G401.6 (cell line): ENCODE data around the gene MSRB3.
"Not testable (repeated sequence)": the region's sequence is repeated elsewhere in the genome, so short reads cannot be mapped to it uniquely, and the experiment has no call there.

Source experiments
- FAIRE-seq: peaks from 2 replicates; lab custom pipeline; 2012; peaks lifted over from hg19 to GRCh38; lab: Jason Lieb, UNC

The MSRB3 gene

GRCh38 chr12:65292241-65292640, 13.8 kb downstream of the MSRB3 start:
- no peak for FAIRE-seq

- no peak for FAIRE-seq
These were observed 15.3 kb downstream of the MSRB3 start for GRCh38 chr12:65293735-65294134.

GRCh38 chr12:65294641-65295262, 16.3 kb downstream of the MSRB3 start:
- peak; percentile 82 for FAIRE-seq

- FAIRE-seq = no peak
These were observed 18.2 kb downstream of the MSRB3 start for GRCh38 chr12:65296508-65297265.

- FAIRE-seq = no peak
These were observed 21.6 kb downstream of the MSRB3 start for GRCh38 chr12:65300097-65300496.

- no peak for FAIRE-seq
These were observed 22.3 kb downstream of the MSRB3 start for GRCh38 chr12:65300679-65301349.

- FAIRE-seq = peak; percentile 99
These were observed 24.4 kb downstream of the MSRB3 start for GRCh38 chr12:65302891-65303290.

GRCh38 chr12:65305346-65305950, 27.0 kb downstream of the MSRB3 start:
- peak; percentile 100 for FAIRE-seq

- no peak for FAIRE-seq
These were observed 28.1 kb downstream of the MSRB3 start for GRCh38 chr12:65306366-65307168.

GRCh38 chr12:65307169-65307501, 28.7 kb downstream of the MSRB3 start:
- FAIRE-seq = no peak

GRCh38 chr12:65308006-65308405, 29.5 kb downstream of the MSRB3 start:
- FAIRE-seq = no peak

GRCh38 chr12:65308601-65309071, 30.2 kb downstream of the MSRB3 start:
- no peak for FAIRE-seq

GRCh38 chr12:65311260-65311659, 32.8 kb downstream of the MSRB3 start:
- no peak for FAIRE-seq

GRCh38 chr12:65313719-65314317, 35.3 kb downstream of the MSRB3 start:
- no peak for FAIRE-seq

- FAIRE-seq = not testable (repeated sequence)
These were observed 36.8 kb downstream of the MSRB3 start for GRCh38 chr12:65315238-65315637.

GRCh38 chr12:65318186-65318685, 39.8 kb downstream of the MSRB3 start:
- peak; percentile 8 for FAIRE-seq

- no peak for FAIRE-seq
These were observed 41.3 kb downstream of the MSRB3 start for GRCh38 chr12:65319688-65320200.

- no peak for FAIRE-seq
These were observed 44.6 kb downstream of the MSRB3 start for GRCh38 chr12:65323070-65323469.

- peak; percentile 100 for FAIRE-seq
These were observed 45.6 kb downstream of the MSRB3 start for GRCh38 chr12:65324056-65324455.

- no peak for FAIRE-seq
These were observed 46.1 kb downstream of the MSRB3 start for GRCh38 chr12:65324551-65324950.

GRCh38 chr12:65325183-65325582, 46.7 kb downstream of the MSRB3 start:
- FAIRE-seq = no peak
